ENCODE results near the gene MEGF6. TPM values are rescaled to one million over a fixed set of nuclear protein-coding genes. Genes with fewer than 3 reads are reported as not detected.

Gene MEGF6
- total and polyA plus RNA-seq, 2 of the 8 experiments (the other 6 are each of a cell fraction or from before 2014, with no cell fraction given), result 4.1 to 14.8 TPM

DNA sequence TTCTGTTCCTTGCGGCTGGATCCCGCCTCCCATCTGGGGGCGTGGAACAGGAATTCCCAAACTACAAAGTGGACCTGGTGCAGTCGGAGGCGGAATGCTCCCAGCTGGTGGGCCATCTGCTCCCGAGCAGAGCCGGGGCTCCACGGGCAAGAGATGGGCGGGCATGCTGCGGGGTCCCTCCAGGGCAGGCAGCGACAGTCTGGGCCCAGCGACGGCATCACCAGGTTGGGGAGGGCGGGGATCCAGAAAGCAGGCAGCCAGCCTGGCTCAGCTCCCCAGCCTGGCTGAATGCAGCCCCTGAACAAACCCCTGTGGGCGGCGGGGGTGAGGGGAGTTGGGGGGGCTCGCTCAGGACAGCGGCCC, 3.6 kb downstream of the MEGF6 start (continued):
- TF ChIP-seq, protein P1, sequence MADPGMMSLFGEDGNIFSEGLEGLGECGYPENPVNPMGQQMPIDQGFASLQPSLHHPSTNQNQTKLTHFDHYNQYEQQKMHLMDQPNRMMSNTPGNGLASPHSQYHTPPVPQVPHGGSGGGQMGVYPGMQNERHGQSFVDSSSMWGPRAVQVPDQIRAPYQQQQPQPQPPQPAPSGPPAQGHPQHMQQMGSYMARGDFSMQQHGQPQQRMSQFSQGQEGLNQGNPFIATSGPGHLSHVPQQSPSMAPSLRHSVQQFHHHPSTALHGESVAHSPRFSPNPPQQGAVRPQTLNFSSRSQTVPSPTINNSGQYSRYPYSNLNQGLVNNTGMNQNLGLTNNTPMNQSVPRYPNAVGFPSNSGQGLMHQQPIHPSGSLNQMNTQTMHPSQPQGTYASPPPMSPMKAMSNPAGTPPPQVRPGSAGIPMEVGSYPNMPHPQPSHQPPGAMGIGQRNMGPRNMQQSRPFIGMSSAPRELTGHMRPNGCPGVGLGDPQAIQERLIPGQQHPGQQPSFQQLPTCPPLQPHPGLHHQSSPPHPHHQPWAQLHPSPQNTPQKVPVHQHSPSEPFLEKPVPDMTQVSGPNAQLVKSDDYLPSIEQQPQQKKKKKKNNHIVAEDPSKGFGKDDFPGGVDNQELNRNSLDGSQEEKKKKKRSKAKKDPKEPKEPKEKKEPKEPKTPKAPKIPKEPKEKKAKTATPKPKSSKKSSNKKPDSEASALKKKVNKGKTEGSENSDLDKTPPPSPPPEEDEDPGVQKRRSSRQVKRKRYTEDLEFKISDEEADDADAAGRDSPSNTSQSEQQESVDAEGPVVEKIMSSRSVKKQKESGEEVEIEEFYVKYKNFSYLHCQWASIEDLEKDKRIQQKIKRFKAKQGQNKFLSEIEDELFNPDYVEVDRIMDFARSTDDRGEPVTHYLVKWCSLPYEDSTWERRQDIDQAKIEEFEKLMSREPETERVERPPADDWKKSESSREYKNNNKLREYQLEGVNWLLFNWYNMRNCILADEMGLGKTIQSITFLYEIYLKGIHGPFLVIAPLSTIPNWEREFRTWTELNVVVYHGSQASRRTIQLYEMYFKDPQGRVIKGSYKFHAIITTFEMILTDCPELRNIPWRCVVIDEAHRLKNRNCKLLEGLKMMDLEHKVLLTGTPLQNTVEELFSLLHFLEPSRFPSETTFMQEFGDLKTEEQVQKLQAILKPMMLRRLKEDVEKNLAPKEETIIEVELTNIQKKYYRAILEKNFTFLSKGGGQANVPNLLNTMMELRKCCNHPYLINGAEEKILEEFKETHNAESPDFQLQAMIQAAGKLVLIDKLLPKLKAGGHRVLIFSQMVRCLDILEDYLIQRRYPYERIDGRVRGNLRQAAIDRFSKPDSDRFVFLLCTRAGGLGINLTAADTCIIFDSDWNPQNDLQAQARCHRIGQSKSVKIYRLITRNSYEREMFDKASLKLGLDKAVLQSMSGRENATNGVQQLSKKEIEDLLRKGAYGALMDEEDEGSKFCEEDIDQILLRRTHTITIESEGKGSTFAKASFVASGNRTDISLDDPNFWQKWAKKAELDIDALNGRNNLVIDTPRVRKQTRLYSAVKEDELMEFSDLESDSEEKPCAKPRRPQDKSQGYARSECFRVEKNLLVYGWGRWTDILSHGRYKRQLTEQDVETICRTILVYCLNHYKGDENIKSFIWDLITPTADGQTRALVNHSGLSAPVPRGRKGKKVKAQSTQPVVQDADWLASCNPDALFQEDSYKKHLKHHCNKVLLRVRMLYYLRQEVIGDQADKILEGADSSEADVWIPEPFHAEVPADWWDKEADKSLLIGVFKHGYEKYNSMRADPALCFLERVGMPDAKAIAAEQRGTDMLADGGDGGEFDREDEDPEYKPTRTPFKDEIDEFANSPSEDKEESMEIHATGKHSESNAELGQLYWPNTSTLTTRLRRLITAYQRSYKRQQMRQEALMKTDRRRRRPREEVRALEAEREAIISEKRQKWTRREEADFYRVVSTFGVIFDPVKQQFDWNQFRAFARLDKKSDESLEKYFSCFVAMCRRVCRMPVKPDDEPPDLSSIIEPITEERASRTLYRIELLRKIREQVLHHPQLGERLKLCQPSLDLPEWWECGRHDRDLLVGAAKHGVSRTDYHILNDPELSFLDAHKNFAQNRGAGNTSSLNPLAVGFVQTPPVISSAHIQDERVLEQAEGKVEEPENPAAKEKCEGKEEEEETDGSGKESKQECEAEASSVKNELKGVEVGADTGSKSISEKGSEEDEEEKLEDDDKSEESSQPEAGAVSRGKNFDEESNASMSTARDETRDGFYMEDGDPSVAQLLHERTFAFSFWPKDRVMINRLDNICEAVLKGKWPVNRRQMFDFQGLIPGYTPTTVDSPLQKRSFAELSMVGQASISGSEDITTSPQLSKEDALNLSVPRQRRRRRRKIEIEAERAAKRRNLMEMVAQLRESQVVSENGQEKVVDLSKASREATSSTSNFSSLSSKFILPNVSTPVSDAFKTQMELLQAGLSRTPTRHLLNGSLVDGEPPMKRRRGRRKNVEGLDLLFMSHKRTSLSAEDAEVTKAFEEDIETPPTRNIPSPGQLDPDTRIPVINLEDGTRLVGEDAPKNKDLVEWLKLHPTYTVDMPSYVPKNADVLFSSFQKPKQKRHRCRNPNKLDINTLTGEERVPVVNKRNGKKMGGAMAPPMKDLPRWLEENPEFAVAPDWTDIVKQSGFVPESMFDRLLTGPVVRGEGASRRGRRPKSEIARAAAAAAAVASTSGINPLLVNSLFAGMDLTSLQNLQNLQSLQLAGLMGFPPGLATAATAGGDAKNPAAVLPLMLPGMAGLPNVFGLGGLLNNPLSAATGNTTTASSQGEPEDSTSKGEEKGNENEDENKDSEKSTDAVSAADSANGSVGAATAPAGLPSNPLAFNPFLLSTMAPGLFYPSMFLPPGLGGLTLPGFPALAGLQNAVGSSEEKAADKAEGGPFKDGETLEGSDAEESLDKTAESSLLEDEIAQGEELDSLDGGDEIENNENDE (IDR thresholded peaks at IDR 0.05; ENCODE audit: insufficient replicate concordance, low read length), result no peak
- TF ChIP-seq SP2 (IDR thresholded peaks at IDR 0.05; ENCODE audit: low read length), result no peak
- no peak for TF ChIP-seq BCL11A (IDR thresholded peaks at IDR 0.05; ENCODE audit: low read depth in 2 of 2, low read length in 2 of 2)
- TF ChIP-seq RFX5 (IDR thresholded peaks at IDR 0.05; ENCODE audit: borderline replicate concordance, low read depth, low read length), result no peak
- TF ChIP-seq RXRA (IDR thresholded peaks at IDR 0.05; ENCODE audit: insufficient read depth, low read depth, low read length), result no peak
- no peak for TF ChIP-seq JUND (IDR thresholded peaks at IDR 0.05; ENCODE audit: low read length)
- no peak for TF ChIP-seq TCF12 (IDR thresholded peaks at IDR 0.05; ENCODE audit: low read depth, low read length)
- TF ChIP-seq JUN (IDR thresholded peaks at IDR 0.05; ENCODE audit: low read depth, low read length), result no peak
- no peak for TF ChIP-seq CBX5 (IDR thresholded peaks at IDR 0.05; ENCODE audit: low read depth, low read length)
- no peak for TF ChIP-seq RAD21 (IDR thresholded peaks at IDR 0.05 in 1 of 2, conservative IDR thresholded peaks at IDR 0.05 in 1 of 2; ENCODE audit: low read depth in 2 of 2, low read length in 2 of 2)
- TF ChIP-seq SRF (IDR thresholded peaks at IDR 0.05; ENCODE audit: low read depth, low read length), result no peak

Data from H1 (cell line).